GM23338 (cell line): ENCODE measurements around the gene NEFH. TPM values are rescaled to one million over a fixed set of nuclear protein-coding genes. Genes with fewer than 3 reads are reported as not detected.

Experiments
- ATAC-seq: fragments of 200-7000 bp; cut with Tn5 transposase; 3 replicates; pipeline ENCODE4 v1.9.1; 2020
- DNase-seq: peaks from one replicate; pipeline ENCODE4 v3.0.0-alpha.2; 2015; ENCODE audit warnings: low spot score
- H2AFZ ChIP-seq: fragments of 200-600 bp; sonication (generic); 2 replicates; pipeline ENCODE4 v1.8.0; 2016; ENCODE audit warnings: antibody characterized with exemption, mild to moderate bottlenecking, moderate library complexity
- H3F3A ChIP-seq: fragments of 200-600 bp; sonication (generic); replicated peaks from 2 replicates; pipeline ENCODE4 v1.8.0; 2017; ENCODE audit warnings: antibody characterized with exemption, mixed run types, low read depth
- H3K27ac ChIP-seq: fragments of 200-600 bp; sonication (generic); 2 replicates; pipeline ENCODE4 v1.6.1; 2016; ENCODE audit warnings: low read depth
- H3K27me3 ChIP-seq: fragments of 200-600 bp; sonication (generic); 2 replicates; pipeline ENCODE4 v1.8.0; 2016; ENCODE audit warnings: mild to moderate bottlenecking, mixed run types, moderate library complexity; ENCODE audit not compliant: insufficient read depth
- H3K36me3 ChIP-seq: fragments of 200-600 bp; sonication (generic); 2 replicates; pipeline ENCODE4 v1.8.0; 2016; ENCODE audit warnings: mild to moderate bottlenecking; ENCODE audit not compliant: insufficient read depth
- H3K4me1 ChIP-seq: fragments of 200-600 bp; sonication (generic); 2 replicates; pipeline ENCODE4 v1.8.0; 2016; ENCODE audit warnings: mild to moderate bottlenecking, moderate library complexity; ENCODE audit not compliant: insufficient read depth
- H3K4me2 ChIP-seq: fragments of 200-600 bp; sonication (generic); 2 replicates; pipeline ENCODE4 v1.7.1; 2017; ENCODE audit warnings: mixed run types
- H3K4me3 ChIP-seq: fragments of 200-600 bp; sonication (generic); 2 replicates; pipeline ENCODE4 v1.6.1; 2016; ENCODE audit warnings: mixed run types
- H3K79me2 ChIP-seq: fragments of 200-600 bp; sonication (generic); replicated peaks from 2 replicates; pipeline ENCODE4 v1.8.0; 2017; ENCODE audit warnings: mild to moderate bottlenecking; ENCODE audit not compliant: insufficient read depth
- H3K9me2 ChIP-seq: fragments of 200-600 bp; sonication (generic); 2 replicates; pipeline ENCODE4 v1.8.0; 2017; ENCODE audit not compliant: insufficient read depth
- H4K20me1 ChIP-seq: fragments of 200-600 bp; sonication (generic); replicated peaks from 2 replicates; pipeline ENCODE4 v1.8.0; 2017; ENCODE audit warnings: mild to moderate bottlenecking; ENCODE audit not compliant: insufficient read depth
- H3K27ac Mint-ChIP-seq: 2 replicates; pipeline ENCODE4 v1.8.0; 2020; ENCODE audit warnings: inconsistent platforms, mild to moderate bottlenecking, moderate library complexity, mixed read lengths
- H3K27me3 Mint-ChIP-seq: 3 replicates; pipeline ENCODE4 v1.8.0; 2022; ENCODE audit warnings: low read depth, mild to moderate bottlenecking, moderate library complexity, mixed read lengths, inconsistent platforms; ENCODE audit not compliant: insufficient read depth, poor library complexity
- H3K36me3 Mint-ChIP-seq: 3 replicates; pipeline ENCODE4 v1.8.0; 2021; ENCODE audit warnings: low read depth, mild to moderate bottlenecking, inconsistent platforms, moderate library complexity, mixed read lengths
- H3K4me1 Mint-ChIP-seq: 3 replicates; pipeline ENCODE4 v1.8.0; 2020; ENCODE audit warnings: mild to moderate bottlenecking, inconsistent platforms, mixed read lengths
- H3K4me3 Mint-ChIP-seq: 3 replicates; pipeline ENCODE4 v1.8.0; 2021; ENCODE audit warnings: moderate library complexity, mild to moderate bottlenecking, inconsistent platforms, mixed read lengths
- H3K9me3 Mint-ChIP-seq: 3 replicates; pipeline ENCODE4 v1.8.0; 2020; ENCODE audit warnings: moderate library complexity, mild to moderate bottlenecking, inconsistent platforms, mixed read lengths
- EZH2 ChIP-seq: fragments of 200-600 bp; sonication (generic); IDR thresholded peaks from one replicate; pipeline ENCODE4 v1.8.0; 2017; ENCODE audit warnings: antibody characterized with exemption, mild to moderate bottlenecking, low read depth; ENCODE audit not compliant: unreplicated experiment
- POLR2AphosphoS5 ChIP-seq: IDR thresholded peaks from 2 replicates; pipeline ENCODE4 v1.6.1; 2016; ENCODE audit warnings: antibody characterized with exemption, low read depth
- STAT1 ChIP-seq: IDR thresholded peaks from one replicate; pipeline ENCODE4 v1.6.1; 2016; ENCODE audit warnings: antibody characterized with exemption; ENCODE audit not compliant: unreplicated experiment
- ZNF114 ChIP-seq: fragments of 250-450 bp; sonication (Bioruptor Pico); IDR thresholded peaks from 2 replicates; pipeline ENCODE4 v1.5.0; 2020; ENCODE audit warnings: mild to moderate bottlenecking, moderate library complexity
- ZNF331 ChIP-seq: fragments of 250-450 bp; sonication (Bioruptor Pico); IDR thresholded peaks from 2 replicates; pipeline ENCODE4 v1.5.0; 2020; ENCODE audit warnings: low read depth, mild to moderate bottlenecking, moderate library complexity
- ZNF462 ChIP-seq: fragments of 250-450 bp; sonication (Bioruptor Pico); IDR thresholded peaks from 2 replicates; pipeline ENCODE4 v1.5.0; 2020; ENCODE audit warnings: mild to moderate bottlenecking, moderate library complexity
- polyA plus RNA-seq: library from polyadenylated mRNA; unstranded; fragments of >200 nt; fragmentation: Nextera tagmentation; extraction: Ambion mirVana; gene quantifications from 2 replicates; pipeline ENCODE4 v1.2.1, GENCODE V29; 2016
- total RNA-seq: library from RNA; depleted of rRNA; stranded (reverse); fragments of >200 nt; shearing (Covaris generic); gene quantifications from 2 replicates; pipeline ENCODE4 v1.2.3, GENCODE V29; 2014
- TF ChIP-seq, protein P1 (sequence below), 2 experiments: fragments of 200-600 bp in 1 of 2; sonication (generic) in 1 of 2; conservative IDR thresholded peaks; 2 replicates each; pipeline versions ENCODE4 v1.5.1 to v1.6.1; 2016 to 2017; ENCODE audit warnings: antibody characterized with exemption in 2 of 2, low read depth in 2 of 2, mild to moderate bottlenecking in 2 of 2, moderate library complexity in 1 of 2

Gene NEFH
- total and polyA plus RNA-seq, 2 experiments from 2014 or later: 2.4 to 6.3 TPM

DNA sequence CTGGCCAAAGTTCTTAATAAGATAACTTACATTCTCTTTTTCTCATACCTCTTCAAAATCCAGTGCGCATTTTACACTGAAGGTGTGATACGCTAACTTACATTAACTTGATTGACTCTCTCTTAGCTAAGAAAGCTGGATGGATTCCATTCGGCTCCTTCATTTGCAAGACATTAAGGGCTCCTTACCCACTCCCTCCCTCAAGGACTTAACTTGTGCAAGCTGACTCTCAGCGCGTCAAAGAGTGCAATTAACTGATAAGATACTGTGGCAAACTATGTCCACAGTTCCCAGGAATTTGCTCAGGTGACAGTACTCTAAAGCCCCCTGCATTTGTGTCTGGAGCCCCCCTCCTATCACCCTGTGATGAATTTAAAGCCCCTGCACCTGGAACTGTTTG lies 48.0 kb upstream of the NEFH start (continued):
- TF ChIP-seq ZNF331 (CRISPR knock-in tag): no peak
- no peak for TF ChIP-seq EZH2
- TF ChIP-seq, protein P1, sequence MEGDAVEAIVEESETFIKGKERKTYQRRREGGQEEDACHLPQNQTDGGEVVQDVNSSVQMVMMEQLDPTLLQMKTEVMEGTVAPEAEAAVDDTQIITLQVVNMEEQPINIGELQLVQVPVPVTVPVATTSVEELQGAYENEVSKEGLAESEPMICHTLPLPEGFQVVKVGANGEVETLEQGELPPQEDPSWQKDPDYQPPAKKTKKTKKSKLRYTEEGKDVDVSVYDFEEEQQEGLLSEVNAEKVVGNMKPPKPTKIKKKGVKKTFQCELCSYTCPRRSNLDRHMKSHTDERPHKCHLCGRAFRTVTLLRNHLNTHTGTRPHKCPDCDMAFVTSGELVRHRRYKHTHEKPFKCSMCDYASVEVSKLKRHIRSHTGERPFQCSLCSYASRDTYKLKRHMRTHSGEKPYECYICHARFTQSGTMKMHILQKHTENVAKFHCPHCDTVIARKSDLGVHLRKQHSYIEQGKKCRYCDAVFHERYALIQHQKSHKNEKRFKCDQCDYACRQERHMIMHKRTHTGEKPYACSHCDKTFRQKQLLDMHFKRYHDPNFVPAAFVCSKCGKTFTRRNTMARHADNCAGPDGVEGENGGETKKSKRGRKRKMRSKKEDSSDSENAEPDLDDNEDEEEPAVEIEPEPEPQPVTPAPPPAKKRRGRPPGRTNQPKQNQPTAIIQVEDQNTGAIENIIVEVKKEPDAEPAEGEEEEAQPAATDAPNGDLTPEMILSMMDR (conservative IDR thresholded peaks at IDR 0.05; ENCODE audit: low read depth in 2 of 2): no peak
- no peak for TF ChIP-seq ZNF462 (CRISPR knock-in tag)
- no peak for TF ChIP-seq ZNF114 (CRISPR knock-in tag)
- TF ChIP-seq POLR2AphosphoS5: no peak

DNA sequence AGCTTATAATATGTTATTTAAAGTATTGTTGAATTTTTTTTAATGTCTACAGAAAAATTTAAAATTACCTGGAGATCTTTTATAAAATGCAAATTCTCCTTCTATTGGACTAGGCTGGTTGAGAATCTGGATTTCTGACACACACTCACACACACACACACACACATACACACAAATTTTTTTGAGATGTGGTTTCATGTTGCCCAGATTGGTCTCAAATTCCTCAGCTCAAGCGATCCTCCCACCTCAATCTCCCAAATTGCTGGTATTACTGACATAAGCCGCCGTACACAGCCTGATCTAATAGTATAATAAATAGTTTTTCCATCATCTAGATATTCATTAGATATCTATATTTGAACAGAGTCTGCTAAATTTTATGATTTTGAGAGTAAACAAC lies 46.2 kb upstream of the NEFH start:
- Mint-ChIP-seq H3K27me3 (peaks cover 4% of the 10 kb centered on the region), H3K36me3 (no peaks in the 10 kb centered on the region), H3K4me1 (peaks cover 18% of the 10 kb centered on the region), H3K27ac (no peak overlapping the region), H3K9me3 (no peaks in the 10 kb centered on the region), H3K4me3 (no peak overlapping the region)
- no peaks in the 10 kb centered on the region for H4K20me1 ChIP-seq
- ATAC-seq (no peak), DNase-seq (no peak)
- no peaks in the 10 kb centered on the region for H3K79me2 ChIP-seq
- no peaks in the 10 kb centered on the region; the same call in 1 of the 2 replicates for H3K9me2 ChIP-seq
- H3K27me3 ChIP-seq: no peaks in the 10 kb centered on the region
- no peak overlapping the region for H2AFZ ChIP-seq
- H3K27ac ChIP-seq: no peak overlapping the region
- H3K4me2 ChIP-seq: no peak overlapping the region
- TF ChIP-seq, protein P1 (conservative IDR thresholded peaks at IDR 0.05; ENCODE audit: low read depth in 2 of 2): no peak
- TF ChIP-seq STAT1 (no peak), ZNF331 (CRISPR knock-in tag) (no peak)
- H3K36me3 ChIP-seq: no peaks in the 10 kb centered on the region
- H3K4me1 ChIP-seq: peaks cover 11% of the 10 kb centered on the region
- H3F3A ChIP-seq: no peaks in the 10 kb centered on the region
- H3K4me3 ChIP-seq: no peak overlapping the region
